HEK293 (cell line): ENCODE data around the gene N4BP3.
A peak's percentile ranks its signal among the peaks of the same experiment; 100 is the strongest.

Experiments used
- KLF10 ChIP-seq: fragments of 450-650 bp; IDR thresholded peaks from 2 replicates; pipeline ENCODE4 v1.5.1; 2018; ENCODE audit warnings: missing biosample characterization, mild to moderate bottlenecking, missing genetic modification characterization
- KLF7 ChIP-seq: fragments of 450-650 bp; formaldehyde crosslinking; IDR thresholded peaks from 2 replicates; pipeline ENCODE4 v1.5.1; 2016; ENCODE audit warnings: missing biosample characterization, missing genetic modification characterization, borderline replicate concordance
- KLF8 ChIP-seq: fragments of 450-650 bp; formaldehyde crosslinking; IDR thresholded peaks from 2 replicates; pipeline ENCODE4 v1.5.1; 2016; ENCODE audit warnings: missing biosample characterization, missing genetic modification characterization
- MZF1 ChIP-seq: fragments of 450-650 bp; formaldehyde crosslinking; IDR thresholded peaks from 2 replicates; pipeline ENCODE4 v1.5.1; 2017; ENCODE audit warnings: missing biosample characterization, missing genetic modification characterization, borderline replicate concordance
- TCF7L2 ChIP-seq: IDR thresholded peaks from 2 replicates; pipeline ENCODE4 v1.6.1; 2011; ENCODE audit warnings: low read depth, mild to moderate bottlenecking, inconsistent platforms, low read length, moderate library complexity, borderline replicate concordance
- ZIC2 ChIP-seq: fragments of 450-650 bp; formaldehyde crosslinking; IDR thresholded peaks from 2 replicates; pipeline ENCODE4 v1.5.1; 2016; ENCODE audit warnings: missing biosample characterization, missing genetic modification characterization
- ZNF175 ChIP-seq: fragments of 450-650 bp; formaldehyde crosslinking; IDR thresholded peaks from 2 replicates; pipeline ENCODE4 v1.5.1; 2016; ENCODE audit warnings: missing biosample characterization, missing genetic modification characterization
- ZNF184 ChIP-seq: fragments of 450-650 bp; IDR thresholded peaks from 2 replicates; pipeline ENCODE4 v1.5.1; 2018; ENCODE audit warnings: missing biosample characterization, mild to moderate bottlenecking, missing genetic modification characterization
- ZNF514 ChIP-seq: fragments of 450-650 bp; formaldehyde crosslinking; IDR thresholded peaks from 2 replicates; pipeline ENCODE4 v1.5.1; 2016; ENCODE audit warnings: missing biosample characterization, missing genetic modification characterization
- ZNF561 ChIP-seq: fragments of 450-650 bp; IDR thresholded peaks from 2 replicates; pipeline ENCODE4 v1.5.1; 2018; ENCODE audit warnings: missing biosample characterization, missing genetic modification characterization, borderline replicate concordance
- ZNF610 ChIP-seq: fragments of 450-650 bp; formaldehyde crosslinking; IDR thresholded peaks from 2 replicates; pipeline ENCODE4 v1.5.1; 2016; ENCODE audit warnings: missing biosample characterization, missing genetic modification characterization, borderline replicate concordance
- ZSCAN16 ChIP-seq: fragments of 450-650 bp; formaldehyde crosslinking; IDR thresholded peaks from 2 replicates; pipeline ENCODE4 v1.5.1; 2016; ENCODE audit warnings: missing biosample characterization, missing genetic modification characterization
- TF ChIP-seq, protein P1 (sequence below): sonication (generic); formaldehyde crosslinking; IDR thresholded peaks from 2 replicates; pipeline ENCODE4 v1.8.1; 2022; ENCODE audit warnings: mild to moderate bottlenecking, moderate library complexity, missing genetic modification reagents
- TF ChIP-seq, protein P2 (sequence below): fragments of 450-650 bp; formaldehyde crosslinking; IDR thresholded peaks from 2 replicates; pipeline ENCODE4 v1.5.1; 2016; ENCODE audit warnings: missing biosample characterization, missing genetic modification characterization
- TF ChIP-seq, protein P3 (sequence below): fragments of 450-650 bp; formaldehyde crosslinking; IDR thresholded peaks from 2 replicates; pipeline ENCODE4 v1.5.1; 2017; ENCODE audit warnings: missing biosample characterization, missing genetic modification characterization
- TF ChIP-seq, protein P4 (sequence below): fragments of 450-650 bp; formaldehyde crosslinking; IDR thresholded peaks from 2 replicates; pipeline ENCODE4 v1.5.1; 2017; ENCODE audit warnings: missing biosample characterization, missing genetic modification characterization
- TF ChIP-seq, protein P5 (sequence below): IDR thresholded peaks from 2 replicates; pipeline ENCODE4 v1.6.1; 2011; ENCODE audit warnings: mild to moderate bottlenecking, low read depth, low read length, borderline replicate concordance
- TF ChIP-seq, protein P6 (sequence below): fragments of 450-650 bp; formaldehyde crosslinking; IDR thresholded peaks from 2 replicates; pipeline ENCODE4 v1.5.1; 2016; ENCODE audit warnings: missing biosample characterization, missing genetic modification characterization

The N4BP3 gene

DNA sequence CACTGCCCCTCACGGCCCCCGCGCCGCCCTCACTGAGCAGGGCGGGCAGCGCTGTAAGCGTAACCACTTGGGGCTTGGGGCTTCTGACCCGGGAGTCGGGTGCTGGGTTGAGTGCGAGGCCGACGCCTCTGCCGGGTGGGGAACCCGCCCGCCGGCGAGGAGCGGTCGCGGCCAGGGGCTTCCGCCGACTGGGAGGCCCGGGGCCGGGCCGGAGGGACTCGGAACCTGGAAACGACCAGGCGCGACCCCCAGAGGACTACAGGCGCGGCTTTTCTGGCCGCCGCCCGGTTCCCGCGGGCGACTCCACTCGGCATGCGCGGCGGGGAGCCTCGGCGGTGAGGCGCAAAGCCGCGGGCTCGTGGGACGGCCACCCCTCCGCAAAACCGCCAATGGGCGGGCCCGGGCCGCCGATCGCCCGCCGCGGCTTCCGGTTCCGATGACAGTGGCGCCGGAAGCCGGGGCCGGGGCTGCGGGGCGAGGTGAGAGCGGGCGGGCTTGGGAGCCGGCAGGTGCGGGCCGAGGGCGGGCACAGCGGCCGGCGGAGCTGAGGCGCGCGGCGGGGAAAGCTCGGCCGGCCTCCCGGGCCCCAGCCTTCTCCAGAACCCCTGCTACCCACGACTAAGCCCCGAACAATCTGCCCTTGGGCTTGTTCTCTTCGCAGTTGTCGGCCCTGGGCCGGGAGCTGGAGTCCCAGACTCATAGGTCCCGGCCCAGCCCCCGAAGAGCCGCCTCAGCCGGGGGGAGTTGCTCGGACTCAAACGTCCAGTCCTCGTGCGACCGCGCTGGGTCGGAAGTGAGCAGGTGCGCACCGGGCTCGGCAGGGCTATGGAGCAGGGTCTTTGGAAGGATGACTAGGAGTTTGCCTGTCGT is 17.5 kb downstream of the N4BP3 start, which contains the start of gene RMND5B (continued):
- TF ChIP-seq, protein P1, sequence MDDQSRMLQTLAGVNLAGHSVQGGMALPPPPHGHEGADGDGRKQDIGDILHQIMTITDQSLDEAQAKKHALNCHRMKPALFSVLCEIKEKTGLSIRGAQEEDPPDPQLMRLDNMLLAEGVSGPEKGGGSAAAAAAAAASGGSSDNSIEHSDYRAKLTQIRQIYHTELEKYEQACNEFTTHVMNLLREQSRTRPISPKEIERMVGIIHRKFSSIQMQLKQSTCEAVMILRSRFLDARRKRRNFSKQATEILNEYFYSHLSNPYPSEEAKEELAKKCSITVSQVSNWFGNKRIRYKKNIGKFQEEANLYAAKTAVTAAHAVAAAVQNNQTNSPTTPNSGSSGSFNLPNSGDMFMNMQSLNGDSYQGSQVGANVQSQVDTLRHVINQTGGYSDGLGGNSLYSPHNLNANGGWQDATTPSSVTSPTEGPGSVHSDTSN = peak; percentile 40; the same call in 1 of the 2 replicates
- TF ChIP-seq, protein P2, sequence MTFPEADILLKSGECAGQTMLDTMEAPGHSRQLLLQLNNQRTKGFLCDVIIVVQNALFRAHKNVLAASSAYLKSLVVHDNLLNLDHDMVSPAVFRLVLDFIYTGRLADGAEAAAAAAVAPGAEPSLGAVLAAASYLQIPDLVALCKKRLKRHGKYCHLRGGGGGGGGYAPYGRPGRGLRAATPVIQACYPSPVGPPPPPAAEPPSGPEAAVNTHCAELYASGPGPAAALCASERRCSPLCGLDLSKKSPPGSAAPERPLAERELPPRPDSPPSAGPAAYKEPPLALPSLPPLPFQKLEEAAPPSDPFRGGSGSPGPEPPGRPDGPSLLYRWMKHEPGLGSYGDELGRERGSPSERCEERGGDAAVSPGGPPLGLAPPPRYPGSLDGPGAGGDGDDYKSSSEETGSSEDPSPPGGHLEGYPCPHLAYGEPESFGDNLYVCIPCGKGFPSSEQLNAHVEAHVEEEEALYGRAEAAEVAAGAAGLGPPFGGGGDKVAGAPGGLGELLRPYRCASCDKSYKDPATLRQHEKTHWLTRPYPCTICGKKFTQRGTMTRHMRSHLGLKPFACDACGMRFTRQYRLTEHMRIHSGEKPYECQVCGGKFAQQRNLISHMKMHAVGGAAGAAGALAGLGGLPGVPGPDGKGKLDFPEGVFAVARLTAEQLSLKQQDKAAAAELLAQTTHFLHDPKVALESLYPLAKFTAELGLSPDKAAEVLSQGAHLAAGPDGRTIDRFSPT = peak; percentile 39; the same call in 1 of the 2 replicates
- TF ChIP-seq ZNF610 (no peak), ZNF514 (no peak), ZSCAN16 (tag by site-specific recombination) (no peak), ZIC2 (tag by site-specific recombination) (peak; percentile 70), KLF8 (tag by site-specific recombination) (peak; percentile 53; the same call in 1 of the 2 replicates), ZNF184 (tag by site-specific recombination) (0 out of 2 replicates have a peak, but pooled peaks have one; percentile 51), ZNF561 (peak; percentile 89; the same call in 1 of the 2 replicates), KLF10 (peak; percentile 74), MZF1 (tag by site-specific recombination) (no peak), ZNF175 (no peak), KLF7 (tag by site-specific recombination) (peak; percentile 70; the same call in 1 of the 2 replicates), TCF7L2 (no peak)
- TF ChIP-seq, protein P3, sequence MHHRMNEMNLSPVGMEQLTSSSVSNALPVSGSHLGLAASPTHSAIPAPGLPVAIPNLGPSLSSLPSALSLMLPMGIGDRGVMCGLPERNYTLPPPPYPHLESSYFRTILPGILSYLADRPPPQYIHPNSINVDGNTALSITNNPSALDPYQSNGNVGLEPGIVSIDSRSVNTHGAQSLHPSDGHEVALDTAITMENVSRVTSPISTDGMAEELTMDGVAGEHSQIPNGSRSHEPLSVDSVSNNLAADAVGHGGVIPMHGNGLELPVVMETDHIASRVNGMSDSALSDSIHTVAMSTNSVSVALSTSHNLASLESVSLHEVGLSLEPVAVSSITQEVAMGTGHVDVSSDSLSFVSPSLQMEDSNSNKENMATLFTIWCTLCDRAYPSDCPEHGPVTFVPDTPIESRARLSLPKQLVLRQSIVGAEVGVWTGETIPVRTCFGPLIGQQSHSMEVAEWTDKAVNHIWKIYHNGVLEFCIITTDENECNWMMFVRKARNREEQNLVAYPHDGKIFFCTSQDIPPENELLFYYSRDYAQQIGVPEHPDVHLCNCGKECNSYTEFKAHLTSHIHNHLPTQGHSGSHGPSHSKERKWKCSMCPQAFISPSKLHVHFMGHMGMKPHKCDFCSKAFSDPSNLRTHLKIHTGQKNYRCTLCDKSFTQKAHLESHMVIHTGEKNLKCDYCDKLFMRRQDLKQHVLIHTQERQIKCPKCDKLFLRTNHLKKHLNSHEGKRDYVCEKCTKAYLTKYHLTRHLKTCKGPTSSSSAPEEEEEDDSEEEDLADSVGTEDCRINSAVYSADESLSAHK (tag by site-specific recombination) = 0 out of 2 replicates have a peak, but pooled peaks have one; percentile 14
- TF ChIP-seq, protein P4, sequence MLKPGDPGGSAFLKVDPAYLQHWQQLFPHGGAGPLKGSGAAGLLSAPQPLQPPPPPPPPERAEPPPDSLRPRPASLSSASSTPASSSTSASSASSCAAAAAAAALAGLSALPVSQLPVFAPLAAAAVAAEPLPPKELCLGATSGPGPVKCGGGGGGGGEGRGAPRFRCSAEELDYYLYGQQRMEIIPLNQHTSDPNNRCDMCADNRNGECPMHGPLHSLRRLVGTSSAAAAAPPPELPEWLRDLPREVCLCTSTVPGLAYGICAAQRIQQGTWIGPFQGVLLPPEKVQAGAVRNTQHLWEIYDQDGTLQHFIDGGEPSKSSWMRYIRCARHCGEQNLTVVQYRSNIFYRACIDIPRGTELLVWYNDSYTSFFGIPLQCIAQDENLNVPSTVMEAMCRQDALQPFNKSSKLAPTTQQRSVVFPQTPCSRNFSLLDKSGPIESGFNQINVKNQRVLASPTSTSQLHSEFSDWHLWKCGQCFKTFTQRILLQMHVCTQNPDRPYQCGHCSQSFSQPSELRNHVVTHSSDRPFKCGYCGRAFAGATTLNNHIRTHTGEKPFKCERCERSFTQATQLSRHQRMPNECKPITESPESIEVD (tag by site-specific recombination) = no peak
- TF ChIP-seq, protein P5, sequence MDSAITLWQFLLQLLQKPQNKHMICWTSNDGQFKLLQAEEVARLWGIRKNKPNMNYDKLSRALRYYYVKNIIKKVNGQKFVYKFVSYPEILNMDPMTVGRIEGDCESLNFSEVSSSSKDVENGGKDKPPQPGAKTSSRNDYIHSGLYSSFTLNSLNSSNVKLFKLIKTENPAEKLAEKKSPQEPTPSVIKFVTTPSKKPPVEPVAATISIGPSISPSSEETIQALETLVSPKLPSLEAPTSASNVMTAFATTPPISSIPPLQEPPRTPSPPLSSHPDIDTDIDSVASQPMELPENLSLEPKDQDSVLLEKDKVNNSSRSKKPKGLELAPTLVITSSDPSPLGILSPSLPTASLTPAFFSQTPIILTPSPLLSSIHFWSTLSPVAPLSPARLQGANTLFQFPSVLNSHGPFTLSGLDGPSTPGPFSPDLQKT = peak; percentile 23; the same call in 1 of the 2 replicates
- TF ChIP-seq, protein P6, sequence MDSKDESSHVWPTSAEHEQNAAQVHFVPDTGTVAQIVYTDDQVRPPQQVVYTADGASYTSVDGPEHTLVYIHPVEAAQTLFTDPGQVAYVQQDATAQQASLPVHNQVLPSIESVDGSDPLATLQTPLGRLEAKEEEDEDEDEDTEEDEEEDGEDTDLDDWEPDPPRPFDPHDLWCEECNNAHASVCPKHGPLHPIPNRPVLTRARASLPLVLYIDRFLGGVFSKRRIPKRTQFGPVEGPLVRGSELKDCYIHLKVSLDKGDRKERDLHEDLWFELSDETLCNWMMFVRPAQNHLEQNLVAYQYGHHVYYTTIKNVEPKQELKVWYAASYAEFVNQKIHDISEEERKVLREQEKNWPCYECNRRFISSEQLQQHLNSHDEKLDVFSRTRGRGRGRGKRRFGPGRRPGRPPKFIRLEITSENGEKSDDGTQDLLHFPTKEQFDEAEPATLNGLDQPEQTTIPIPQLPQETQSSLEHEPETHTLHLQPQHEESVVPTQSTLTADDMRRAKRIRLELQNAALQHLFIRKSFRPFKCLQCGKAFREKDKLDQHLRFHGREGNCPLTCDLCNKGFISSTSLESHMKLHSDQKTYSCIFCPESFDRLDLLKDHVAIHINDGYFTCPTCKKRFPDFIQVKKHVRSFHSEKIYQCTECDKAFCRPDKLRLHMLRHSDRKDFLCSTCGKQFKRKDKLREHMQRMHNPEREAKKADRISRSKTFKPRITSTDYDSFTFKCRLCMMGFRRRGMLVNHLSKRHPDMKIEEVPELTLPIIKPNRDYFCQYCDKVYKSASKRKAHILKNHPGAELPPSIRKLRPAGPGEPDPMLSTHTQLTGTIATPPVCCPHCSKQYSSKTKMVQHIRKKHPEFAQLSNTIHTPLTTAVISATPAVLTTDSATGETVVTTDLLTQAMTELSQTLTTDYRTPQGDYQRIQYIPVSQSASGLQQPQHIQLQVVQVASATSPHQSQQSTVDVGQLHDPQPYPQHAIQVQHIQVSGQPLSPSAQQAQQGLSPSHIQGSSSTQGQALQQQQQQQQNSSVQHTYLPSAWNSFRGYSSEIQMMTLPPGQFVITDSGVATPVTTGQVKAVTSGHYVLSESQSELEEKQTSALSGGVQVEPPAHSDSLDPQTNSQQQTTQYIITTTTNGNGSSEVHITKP (tag by site-specific recombination) = peak; percentile 97
